Superior temporal gyrus (tissue), 1 donor: ENCODE results near the gene PLCG2.
"Not testable (repeated sequence)": the region's sequence is repeated elsewhere in the genome, so short reads cannot be mapped to it uniquely, and the experiment has no call there.

Experiments used
- DNase-seq: peaks from one replicate; pipeline ENCODE4 v3.0.0-alpha.2; 2016; ENCODE audit errors: extremely low spot score

Gene PLCG2

GRCh38 chr16:81877490-81877889 is 98.4 kb downstream of the PLCG2 start:
- DNase-seq, result not testable (repeated sequence)

- DNase-seq, result no peak
These were observed 99.4 kb downstream of the PLCG2 start for GRCh38 chr16:81878529-81878928.

GRCh38 chr16:81879625-81880024 is 100.5 kb downstream of the PLCG2 start:
- DNase-seq, result no peak

GRCh38 chr16:81880816-81881215 is 101.7 kb downstream of the PLCG2 start:
- no peak for DNase-seq

- DNase-seq, result no peak
These were observed 102.1 kb downstream of the PLCG2 start for GRCh38 chr16:81881228-81881627.

GRCh38 chr16:81882559-81882958 is 103.5 kb downstream of the PLCG2 start:
- no peak for DNase-seq

- DNase-seq, result no peak
These were observed 104.1 kb downstream of the PLCG2 start for GRCh38 chr16:81883235-81883634.

- DNase-seq, result no peak
These were observed 107.0 kb downstream of the PLCG2 start for GRCh38 chr16:81885976-81886586.

GRCh38 chr16:81888520-81889394 is 109.7 kb downstream of the PLCG2 start:
- DNase-seq, result no peak

GRCh38 chr16:81891736-81892364 is 112.8 kb downstream of the PLCG2 start:
- no peak for DNase-seq

GRCh38 chr16:81894592-81894991 is 115.5 kb downstream of the PLCG2 start:
- no peak for DNase-seq

GRCh38 chr16:81896902-81897301 is 117.8 kb downstream of the PLCG2 start:
- DNase-seq, result no peak

- no peak for DNase-seq
These were observed 120.5 kb downstream of the PLCG2 start for GRCh38 chr16:81899601-81900000.

- no peak for DNase-seq
These were observed 120.9 kb downstream of the PLCG2 start for GRCh38 chr16:81900014-81900413.

GRCh38 chr16:81900456-81900855 is 121.4 kb downstream of the PLCG2 start:
- DNase-seq, result no peak

GRCh38 chr16:81901484-81901883 is 122.4 kb downstream of the PLCG2 start:
- DNase-seq, result no peak

- DNase-seq, result no peak
These were observed 122.9 kb downstream of the PLCG2 start for GRCh38 chr16:81902025-81902424.

GRCh38 chr16:81904320-81904719 is 125.2 kb downstream of the PLCG2 start:
- no peak for DNase-seq

GRCh38 chr16:81905277-81905676 is 126.2 kb downstream of the PLCG2 start:
- DNase-seq, result no peak

GRCh38 chr16:81907681-81908080 is 128.6 kb downstream of the PLCG2 start:
- no peak for DNase-seq

- DNase-seq, result no peak
These were observed 129.6 kb downstream of the PLCG2 start for GRCh38 chr16:81908466-81909262.

GRCh38 chr16:81910366-81910885 is 131.3 kb downstream of the PLCG2 start:
- DNase-seq, result no peak
